HG02759 (cell line): Measurements from ENCODE around the gene HOXC9.

ENCODE experiments used
- ATAC-seq: cut with Tn5 transposase; IDR thresholded peaks from one replicate; pipeline ENCODE4 v1.9.1; 2021; ENCODE audit warnings: mild to moderate bottlenecking, moderate library complexity; ENCODE audit not compliant: unreplicated experiment

HOXC9 gene

DNA sequence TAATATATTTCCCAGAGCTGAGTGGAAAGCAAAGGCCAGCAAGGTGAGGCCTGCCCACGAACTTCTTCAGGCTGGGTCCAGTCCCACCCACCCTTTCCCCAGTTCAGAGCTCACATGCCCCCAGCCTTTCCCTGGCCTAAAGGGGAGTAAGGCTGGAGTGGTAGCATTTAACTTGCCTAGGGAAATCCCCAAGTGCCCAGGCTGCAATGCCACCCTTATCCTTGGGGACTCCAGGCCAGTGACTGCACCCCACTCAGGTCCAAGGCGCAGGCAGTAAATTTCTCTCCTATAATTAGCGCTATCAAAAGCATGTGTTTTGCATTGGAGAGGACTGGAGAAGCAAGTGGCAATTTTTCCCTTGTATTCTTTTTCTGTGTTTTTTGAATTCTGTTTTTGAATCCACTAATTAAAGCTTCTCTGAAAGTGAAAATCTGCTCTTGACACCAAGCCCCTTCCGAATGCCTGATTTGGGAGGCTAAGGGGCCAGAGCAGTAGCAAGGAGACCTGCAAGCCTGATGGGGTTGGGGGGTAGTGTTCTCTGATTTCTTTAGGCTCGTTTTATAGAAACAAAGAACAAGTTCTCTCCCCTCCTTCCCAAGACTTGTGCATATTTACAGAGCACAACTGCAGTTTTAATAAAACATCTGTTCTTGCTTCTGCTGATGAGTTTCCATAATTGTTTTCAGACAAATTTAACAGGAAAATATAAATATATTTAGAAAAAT lies 24.8 kb downstream of the HOXC9 start:
- ATAC-seq, result no peak

DNA sequence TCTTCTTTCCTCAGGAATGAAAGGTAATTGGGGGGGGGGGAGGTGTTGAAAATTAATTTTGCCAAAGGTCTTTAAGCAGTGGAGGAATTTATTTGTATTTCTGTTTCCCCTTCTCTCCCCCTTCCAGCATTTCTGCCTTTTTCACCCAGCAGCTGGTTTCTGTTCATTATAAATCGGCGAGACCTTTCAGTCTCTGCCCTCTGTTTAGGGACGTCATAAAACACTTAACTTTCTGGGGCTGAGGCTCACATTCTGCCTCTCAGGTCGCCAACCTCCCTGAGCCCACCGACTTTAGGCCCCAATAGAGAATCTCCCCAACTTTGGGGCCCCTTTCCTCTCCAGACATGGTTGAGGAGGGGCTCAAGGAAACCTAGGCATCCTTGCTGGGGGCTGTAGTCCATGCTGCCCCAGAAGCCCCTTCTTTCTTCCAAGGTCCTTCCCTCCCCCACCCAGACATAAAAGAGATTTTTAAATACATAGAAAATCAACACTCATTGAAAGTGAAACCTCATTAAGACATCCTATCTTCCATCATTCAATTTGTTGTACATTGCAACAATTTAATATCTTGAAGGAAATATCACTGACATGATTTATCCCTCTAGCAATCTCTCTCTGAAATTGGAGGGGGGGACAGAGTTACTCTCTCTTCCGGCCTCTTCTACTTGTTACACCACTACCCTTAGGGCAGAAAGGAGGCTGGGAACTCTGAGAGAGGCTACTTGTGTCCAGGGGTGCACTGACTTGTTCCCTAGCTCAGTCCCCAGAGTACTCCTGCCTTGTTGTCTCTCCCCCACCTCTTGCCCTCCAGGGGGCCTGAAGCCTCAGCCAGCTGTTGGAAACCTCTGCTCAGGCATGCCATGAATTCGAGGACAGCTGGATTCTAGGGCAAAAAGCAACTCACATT lies 25.8 kb downstream of the HOXC9 start:
- no peak for ATAC-seq

DNA sequence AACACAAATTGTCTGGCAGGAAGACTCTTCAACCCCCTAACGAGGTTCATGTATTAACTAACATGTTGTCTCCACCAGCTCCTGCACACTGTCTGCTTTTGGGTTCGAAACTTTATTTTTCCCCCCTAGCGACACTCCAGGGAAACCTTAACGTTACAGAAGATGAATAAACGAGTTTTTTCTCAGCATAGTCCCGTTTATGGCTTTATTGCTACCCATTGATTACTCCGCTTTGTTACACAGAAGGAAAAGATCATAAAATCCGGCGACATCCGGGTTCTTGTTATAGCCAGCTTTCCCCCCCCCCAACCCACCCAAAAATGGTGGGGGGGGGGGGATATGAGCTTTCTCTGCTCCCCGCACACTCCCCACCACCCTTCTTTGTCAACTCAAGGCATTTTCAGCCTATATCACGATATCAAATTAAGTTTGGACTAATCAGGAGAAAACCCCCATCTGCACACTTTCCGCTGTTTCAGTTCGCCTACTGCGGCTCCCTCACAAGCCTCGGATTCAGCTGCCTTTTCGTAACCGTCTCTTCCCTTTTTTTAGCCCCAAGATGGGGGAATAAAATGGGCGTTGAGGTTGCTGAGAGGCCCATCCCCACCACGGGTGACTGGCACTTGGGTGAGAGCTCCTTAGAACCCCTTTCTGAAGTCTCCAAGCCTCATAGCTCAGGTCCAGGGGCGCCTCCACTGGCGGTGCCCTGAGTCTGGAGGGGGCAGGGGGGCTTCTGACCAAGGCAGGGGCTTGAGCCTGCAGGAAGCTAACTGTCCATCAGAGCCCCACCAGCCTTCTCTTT lies 26.9 kb downstream of the HOXC9 start:
- ATAC-seq, result no peak

DNA sequence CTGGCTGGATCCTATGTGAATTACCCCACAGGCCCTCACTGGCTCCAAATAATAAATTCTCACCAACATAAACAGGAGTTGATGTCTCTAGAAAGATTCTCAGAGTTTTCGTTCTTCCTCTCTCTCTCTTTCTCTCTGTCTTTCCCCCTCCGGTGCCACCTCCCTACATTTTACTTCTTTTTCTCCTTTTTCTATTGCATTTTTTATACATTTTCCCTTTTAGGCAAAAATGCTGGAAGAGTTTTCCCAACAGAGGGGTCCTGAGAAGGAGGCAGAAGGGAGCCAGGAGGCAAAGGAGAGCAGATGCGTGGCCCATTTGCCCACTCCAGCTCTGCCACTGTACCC lies 27.5 kb downstream of the HOXC9 start:
- no peak for ATAC-seq

DNA sequence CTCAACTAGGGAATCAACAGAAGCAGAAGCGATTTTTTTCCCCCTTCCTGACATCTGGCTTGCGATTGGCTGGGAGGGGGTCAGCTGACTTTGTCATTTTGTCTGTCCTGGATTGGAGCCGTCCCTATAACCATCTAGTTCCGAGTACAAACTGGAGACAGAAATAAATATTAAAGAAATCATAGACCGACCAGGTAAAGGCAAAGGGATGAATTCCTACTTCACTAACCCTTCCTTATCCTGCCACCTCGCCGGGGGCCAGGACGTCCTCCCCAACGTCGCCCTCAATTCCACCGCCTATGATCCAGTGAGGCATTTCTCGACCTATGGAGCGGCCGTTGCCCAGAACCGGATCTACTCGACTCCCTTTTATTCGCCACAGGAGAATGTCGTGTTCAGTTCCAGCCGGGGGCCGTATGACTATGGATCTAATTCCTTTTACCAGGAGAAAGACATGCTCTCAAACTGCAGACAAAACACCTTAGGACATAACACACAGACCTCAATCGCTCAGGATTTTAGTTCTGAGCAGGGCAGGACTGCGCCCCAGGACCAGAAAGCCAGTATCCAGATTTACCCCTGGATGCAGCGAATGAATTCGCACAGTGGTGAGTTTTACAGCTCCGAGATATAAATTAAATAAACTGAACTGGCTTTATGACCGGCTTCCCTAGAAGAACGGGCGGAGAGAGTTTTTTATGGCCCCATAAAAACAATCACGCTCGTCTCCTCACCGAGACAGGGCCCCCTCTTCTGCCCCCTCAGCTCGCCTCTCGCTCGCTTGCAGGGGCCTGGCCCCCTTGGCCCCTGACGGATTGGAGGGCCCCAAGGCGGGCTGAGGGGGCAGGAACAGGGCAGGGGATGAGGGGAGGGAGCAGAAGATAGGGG lies 28.6 kb downstream of the HOXC9 start, which contains the start of gene HOXC6:
Gene HOXC6 (plus strand): TSS at position 127 of the 888 bp plus-strand sequence. CDS start 82 bp downstream, at position 209.
- no peak for ATAC-seq

DNA sequence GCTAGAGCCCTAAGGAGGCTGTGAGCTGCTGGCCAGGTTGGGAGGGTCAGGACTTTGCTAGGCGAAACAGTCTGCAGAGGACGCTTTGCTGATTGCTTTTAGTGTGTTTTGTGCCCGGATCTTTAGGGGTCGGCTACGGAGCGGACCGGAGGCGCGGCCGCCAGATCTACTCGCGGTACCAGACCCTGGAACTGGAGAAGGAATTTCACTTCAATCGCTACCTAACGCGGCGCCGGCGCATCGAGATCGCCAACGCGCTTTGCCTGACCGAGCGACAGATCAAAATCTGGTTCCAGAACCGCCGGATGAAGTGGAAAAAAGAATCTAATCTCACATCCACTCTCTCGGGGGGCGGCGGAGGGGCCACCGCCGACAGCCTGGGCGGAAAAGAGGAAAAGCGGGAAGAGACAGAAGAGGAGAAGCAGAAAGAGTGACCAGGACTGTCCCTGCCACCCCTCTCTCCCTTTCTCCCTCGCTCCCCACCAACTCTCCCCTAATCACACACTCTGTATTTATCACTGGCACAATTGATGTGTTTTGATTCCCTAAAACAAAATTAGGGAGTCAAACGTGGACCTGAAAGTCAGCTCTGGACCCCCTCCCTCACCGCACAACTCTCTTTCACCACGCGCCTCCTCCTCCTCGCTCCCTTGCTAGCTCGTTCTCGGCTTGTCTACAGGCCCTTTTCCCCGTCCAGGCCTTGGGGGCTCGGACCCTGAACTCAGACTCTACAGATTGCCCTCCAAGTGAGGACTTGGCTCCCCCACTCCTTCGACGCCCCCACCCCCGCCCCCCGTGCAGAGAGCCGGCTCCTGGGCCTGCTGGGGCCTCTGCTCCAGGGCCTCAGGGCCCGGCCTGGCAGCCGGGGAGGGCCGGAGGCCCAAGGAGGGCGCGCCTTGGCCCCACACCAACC lies 29.8 kb downstream of the HOXC9 start:
- ATAC-seq, result no peak

DNA sequence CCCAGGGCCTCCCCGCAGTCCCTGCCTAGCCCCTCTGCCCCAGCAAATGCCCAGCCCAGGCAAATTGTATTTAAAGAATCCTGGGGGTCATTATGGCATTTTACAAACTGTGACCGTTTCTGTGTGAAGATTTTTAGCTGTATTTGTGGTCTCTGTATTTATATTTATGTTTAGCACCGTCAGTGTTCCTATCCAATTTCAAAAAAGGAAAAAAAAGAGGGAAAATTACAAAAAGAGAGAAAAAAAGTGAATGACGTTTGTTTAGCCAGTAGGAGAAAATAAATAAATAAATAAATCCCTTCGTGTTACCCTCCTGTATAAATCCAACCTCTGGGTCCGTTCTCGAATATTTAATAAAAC lies 30.5 kb downstream of the HOXC9 start:
- no peak for ATAC-seq

DNA sequence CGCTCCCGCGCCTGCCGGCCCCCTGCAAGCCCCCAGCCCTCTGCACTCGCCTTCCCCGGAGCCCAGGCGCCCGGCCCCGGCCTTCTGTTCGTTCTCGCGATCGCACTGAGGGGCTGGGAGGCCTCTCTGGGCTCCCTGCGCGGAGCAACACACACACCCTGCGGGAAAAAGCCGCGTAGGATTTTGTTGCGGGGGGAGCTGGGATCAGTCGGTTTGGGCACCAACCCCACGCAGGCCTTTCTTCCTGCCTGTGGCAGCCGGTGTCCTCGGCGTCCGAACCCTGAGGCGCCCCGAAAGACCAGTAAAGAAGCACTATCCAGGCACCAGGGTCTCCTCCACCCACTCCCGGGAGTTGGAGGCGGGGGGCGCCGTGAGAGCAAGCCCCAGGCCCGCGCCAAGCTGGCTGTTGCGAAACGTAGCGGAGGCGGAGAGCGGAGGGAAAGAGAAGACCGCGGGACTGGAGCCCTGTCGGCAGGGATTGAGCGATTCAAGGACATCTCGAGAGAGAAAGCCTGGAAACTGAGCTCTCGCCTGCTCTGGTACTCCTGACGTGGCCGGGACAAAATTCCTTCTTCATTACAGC lies 31.0 kb downstream of the HOXC9 start:
- no peak for ATAC-seq

DNA sequence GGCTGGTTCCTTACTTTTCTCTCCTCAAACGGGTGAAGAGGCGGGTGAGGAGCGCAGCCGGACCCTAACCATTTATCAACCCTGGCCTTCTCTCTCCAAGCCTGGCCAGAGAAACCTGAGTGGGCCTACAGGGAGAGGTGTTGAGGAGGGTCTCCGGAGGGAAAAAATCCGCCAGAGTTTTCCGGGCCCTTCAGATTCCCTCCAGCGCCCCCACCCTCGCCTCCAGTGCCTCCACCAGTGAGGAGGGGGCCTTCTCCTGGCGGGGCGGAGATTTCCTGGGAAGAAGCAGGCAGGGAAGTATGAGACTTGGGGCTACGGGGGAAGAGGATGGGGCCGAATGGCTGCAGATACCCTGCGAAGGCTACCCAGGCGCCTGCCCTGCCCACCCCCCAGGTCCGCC lies 31.5 kb downstream of the HOXC9 start:
- ATAC-seq, result no peak

DNA sequence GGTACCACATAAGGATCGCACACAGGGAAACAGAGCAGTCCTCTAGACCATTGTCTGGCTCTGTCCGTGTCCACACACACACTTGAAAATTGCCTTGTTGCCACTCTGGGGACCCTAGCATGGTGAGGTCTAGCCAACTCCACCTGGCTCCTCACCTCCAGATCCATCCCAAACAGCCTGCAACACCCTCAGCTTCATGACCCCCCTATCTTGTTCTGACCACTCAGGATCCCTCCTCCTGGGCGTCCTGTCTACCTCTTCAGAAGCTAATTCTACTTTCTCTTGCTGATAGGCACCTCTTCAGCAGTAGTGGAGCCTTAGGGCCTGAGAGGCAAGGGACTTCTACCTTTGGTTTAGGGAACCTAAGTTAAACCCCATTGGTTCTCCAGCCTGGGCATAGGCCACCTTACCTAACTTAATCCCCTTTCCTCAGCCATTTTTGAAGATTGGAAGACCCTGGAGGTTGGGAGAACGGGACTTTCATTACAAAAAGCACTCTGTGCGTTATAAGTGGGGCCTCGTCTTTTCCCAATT lies 32.2 kb downstream of the HOXC9 start:
- ATAC-seq, result no peak

DNA sequence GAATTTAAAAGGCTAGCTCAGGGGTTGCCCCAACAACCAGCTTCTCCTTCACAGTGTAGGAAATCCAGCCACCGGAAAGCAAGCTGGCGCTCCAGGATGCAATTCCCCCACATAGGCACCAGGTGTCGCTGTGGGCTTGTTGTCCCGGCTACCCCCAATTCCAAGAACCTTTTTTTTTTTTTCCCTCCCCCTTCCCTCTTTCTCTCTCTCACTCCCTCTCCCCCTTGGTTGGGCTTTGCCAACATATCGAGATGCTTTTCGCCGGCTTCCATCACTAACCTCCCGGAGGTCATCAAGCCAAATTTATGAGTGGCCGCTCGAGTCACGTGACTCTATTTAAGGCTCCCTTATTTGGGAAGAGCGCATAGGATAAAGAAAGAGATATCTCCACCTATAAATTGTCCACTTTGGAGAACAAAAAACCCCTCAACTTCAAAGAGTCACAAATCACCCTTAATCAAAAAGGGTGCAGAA lies 32.7 kb downstream of the HOXC9 start, which contains the start of gene HOXC5:
Gene HOXC5 (plus strand): TSS at position 424 of the 474 bp plus-strand sequence. CDS start 73 bp downstream, outside the sequence.
- no peak for ATAC-seq

DNA sequence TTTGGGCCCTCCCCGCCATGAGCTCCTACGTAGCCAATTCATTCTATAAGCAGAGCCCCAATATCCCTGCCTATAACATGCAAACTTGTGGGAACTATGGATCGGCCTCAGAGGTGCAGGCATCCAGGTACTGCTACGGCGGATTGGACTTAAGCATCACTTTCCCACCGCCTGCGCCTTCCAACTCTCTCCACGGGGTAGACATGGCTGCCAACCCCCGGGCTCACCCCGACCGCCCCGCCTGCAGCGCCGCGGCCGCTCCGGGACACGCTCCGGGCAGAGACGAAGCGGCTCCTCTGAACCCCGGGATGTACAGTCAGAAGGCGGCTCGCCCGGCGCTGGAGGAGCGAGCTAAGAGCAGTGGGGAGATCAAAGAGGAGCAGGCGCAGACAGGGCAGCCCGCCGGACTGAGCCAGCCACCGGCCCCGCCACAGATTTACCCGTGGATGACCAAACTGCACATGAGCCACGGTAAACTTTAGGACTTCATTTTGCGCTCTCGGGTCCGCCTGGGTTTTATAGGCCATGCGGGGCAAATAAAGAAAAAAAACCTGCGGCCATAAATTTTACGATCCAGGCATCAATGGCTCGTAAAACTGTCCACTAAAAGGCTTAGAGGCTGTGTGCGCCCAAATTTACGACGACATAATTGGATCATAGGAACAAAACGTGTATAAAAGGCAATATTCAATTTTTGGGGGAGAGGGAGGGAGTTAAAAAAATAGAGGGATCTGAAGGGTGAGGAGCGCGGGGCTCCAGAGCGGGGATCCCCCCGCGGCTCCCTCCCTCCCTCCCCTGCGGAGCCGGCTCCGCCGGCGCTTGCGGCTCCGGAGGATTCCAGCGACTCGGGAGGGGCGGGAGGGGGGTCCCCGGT lies 33.4 kb downstream of the HOXC9 start:
- no peak for ATAC-seq

DNA sequence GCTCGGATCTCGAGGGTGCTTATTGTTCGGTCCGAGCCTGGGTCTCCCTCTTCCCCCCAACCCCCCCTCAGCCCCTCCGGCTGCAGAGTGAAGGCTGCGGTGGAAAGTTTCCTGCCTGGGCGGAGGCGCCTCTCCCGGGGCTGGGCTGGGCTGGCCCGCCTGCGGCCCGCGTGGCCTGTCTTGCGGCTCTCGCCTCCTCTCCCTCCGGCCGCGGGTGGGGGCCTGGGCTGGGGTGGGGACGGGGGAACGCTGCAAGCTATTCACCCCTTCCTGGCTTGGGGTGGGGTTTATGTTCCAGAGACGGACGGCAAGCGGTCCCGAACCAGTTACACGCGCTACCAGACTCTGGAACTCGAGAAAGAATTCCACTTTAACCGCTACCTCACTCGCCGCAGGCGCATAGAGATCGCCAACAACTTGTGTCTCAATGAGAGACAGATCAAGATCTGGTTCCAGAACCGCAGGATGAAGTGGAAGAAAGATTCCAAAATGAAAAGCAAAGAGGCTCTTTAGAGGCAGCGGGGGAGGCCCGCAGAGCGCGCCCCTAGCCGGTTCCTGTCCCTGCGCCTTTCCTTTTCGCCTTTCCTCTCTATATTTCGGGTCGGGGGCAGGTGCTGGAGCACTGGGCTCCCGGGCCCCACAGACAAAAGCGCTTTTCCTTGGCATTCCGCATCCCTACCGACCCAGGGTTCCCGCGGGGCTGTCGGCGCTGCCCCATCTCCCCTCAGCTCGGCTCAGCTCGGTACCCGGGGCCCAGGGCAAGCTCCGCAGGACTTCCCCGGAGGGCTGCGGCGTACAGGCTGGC lies 34.2 kb downstream of the HOXC9 start:
- no peak for ATAC-seq

DNA sequence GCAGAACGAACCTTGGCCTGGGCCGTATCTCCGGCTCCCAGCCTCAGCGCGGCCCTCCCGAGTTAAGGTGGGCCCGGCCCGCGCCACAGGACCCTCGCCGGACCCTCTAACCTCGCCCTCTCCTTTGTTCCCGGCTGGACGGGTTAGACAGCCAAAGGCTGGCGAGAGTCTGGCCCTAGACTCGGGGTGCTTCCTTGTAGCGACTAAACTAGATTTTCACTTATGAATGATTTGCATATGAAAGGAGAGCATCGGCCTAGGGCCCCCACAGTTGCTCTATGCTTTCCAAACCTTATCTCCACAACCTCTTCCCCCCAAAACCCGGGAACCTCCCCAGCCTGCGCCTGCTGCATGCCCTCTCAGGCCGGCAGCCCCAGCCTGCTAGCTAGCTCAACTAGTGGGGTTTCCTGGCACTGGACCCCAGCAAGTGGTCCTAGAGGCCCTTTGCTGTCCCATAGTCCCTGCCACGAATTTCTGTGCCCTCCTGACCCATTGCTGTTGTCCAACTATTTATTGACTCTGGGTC lies 34.9 kb downstream of the HOXC9 start:
- no peak for ATAC-seq

DNA sequence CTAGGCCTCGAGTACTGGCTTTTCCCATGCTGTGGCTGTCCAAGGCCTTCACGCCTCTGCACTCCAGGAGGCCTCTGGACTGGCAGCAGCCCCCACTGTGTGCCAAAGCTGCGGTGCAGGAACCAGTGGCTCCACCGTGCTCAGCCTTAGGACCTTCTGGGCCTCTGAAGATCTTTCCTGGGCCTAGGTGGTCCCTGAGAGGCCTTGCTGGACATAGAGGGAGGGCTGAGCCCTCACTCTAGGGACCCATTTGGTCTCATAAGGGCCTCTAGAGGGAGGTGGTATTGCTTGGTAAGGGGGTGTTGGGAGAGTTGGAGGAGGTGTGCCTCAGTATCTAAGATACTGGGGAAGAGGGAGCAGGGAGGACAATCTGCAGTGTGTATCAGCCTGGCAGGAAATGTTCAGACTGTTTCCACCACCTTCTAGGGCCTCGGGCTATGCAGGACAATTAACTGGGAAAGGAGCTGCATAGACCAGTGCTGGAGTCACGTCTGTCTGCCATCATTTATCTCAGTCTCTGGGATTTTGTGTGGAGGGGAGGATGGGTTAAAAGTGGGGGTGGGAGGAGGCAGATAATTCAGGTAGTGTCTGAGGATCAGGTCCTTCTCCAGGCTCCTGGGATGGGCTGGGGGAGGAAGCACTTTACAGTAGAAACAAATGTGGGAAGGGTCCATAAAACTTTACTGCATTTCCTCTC lies 35.8 kb downstream of the HOXC9 start:
- no peak for ATAC-seq
